Measurements from ENCODE around the gene CACNA2D3.

The CACNA2D3 gene

DNA sequence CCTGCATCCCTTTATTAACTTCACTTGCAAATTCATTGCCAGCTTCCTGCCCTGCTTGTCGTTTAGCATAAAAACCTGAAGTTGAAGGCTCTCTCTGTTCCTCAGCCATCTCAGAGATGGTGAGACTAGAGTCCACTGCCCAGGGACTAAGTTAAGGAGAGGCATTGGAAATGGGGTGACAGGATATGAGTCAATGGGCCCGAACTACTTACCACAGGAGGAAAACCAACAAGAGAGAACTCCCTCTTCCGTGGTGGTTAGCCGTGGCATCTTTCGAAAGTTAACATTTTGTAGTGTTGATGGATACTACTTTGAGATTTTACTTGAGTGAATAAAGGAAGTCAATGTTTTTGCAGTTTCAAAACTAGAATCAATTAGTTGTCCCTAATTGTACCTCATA is 740.2 kb downstream of the CACNA2D3 start:
- Histone ChIP-seq H3K27ac (ENCODE audit: low read length) (no peak overlapping the region), H3K4me3 (ENCODE audit: low read length) (no peak overlapping the region), H3K4me2 (ENCODE audit: low read depth, low read length) (no peak overlapping the region), H3K27me3 (replicated peaks; ENCODE audit: insufficient read depth, low read length) (no peaks in the 10 kb centered on the region), H3K4me1 (ENCODE audit: low read length) (no peaks in the 10 kb centered on the region), H3K9ac (ENCODE audit: low read length) (no peak overlapping the region), H3K9me3 (replicated peaks; ENCODE audit: insufficient read depth, low read length) (no peaks in the 10 kb centered on the region), H4K20me1 (ENCODE audit: insufficient read depth, low read length) (no peaks in the 10 kb centered on the region), H3K79me2 (ENCODE audit: low read length) (no peaks in the 10 kb centered on the region), H3F3A (ENCODE audit: insufficient read depth, low read length) (no peaks in the 10 kb centered on the region), H2AFZ (ENCODE audit: low read length) (no peak overlapping the region), H3K36me3 (replicated peaks; ENCODE audit: insufficient read depth, low read length) (no peaks in the 10 kb centered on the region), H3K9me2 (replicated peaks; ENCODE audit: insufficient read depth, low read length) (no peaks in the 10 kb centered on the region)
- TF ChIP-seq EZH2phosphoT487 (IDR thresholded peaks at IDR 0.05; ENCODE audit: low read length) (no peak), CTCF (IDR thresholded peaks at IDR 0.05; ENCODE audit: low read length) (no peak), EZH2 (optimal IDR thresholded peaks at IDR 0.05; ENCODE audit: low read depth, low read length) (no peak)
- no peak for DNase-seq

DNA sequence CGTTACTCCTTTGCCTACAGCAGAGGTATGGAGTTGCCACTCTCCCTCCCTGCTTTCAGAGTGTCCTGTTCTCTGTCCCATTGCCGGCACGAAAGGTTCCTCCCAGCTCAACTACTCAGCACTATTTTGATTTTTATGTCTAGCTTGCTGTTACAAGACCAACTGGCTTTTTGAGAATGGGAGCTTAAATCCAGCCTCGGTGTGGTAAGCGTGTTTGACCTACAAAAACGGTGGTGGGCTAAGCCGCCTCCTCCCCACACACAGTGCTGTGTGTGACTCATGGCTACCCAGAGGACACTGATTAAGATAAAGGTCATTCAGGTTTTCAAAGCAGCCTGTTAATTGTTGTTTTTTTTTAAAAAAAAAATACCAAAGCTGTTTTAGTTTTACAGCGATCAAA is 741.0 kb downstream of the CACNA2D3 start:
- no peak for TF ChIP-seq EZH2 (optimal IDR thresholded peaks at IDR 0.05; ENCODE audit: low read depth, low read length)
- no peak for TF ChIP-seq CTCF (IDR thresholded peaks at IDR 0.05; ENCODE audit: low read length)
- TF ChIP-seq EZH2phosphoT487 (IDR thresholded peaks at IDR 0.05; ENCODE audit: low read length) = no peak
- no peaks in the 10 kb centered on the region for H3K9me2 ChIP-seq (replicated peaks; ENCODE audit: insufficient read depth, low read length)
- no peaks in the 10 kb centered on the region for H3K36me3 ChIP-seq (replicated peaks; ENCODE audit: insufficient read depth, low read length)
- no peaks in the 10 kb centered on the region for H3K9me3 ChIP-seq (replicated peaks; ENCODE audit: insufficient read depth, low read length)
- H2AFZ ChIP-seq (ENCODE audit: low read length) = no peak overlapping the region
- H3K79me2 ChIP-seq (ENCODE audit: low read length) = no peaks in the 10 kb centered on the region
- no peak for DNase-seq
- no peak overlapping the region for H3K4me2 ChIP-seq (ENCODE audit: low read depth, low read length)
- no peaks in the 10 kb centered on the region for H3K4me1 ChIP-seq (ENCODE audit: low read length)
- H3K27ac ChIP-seq (ENCODE audit: low read length) = no peak overlapping the region
- H3K27me3 ChIP-seq (replicated peaks; ENCODE audit: insufficient read depth, low read length) = no peaks in the 10 kb centered on the region
- H3K4me3 ChIP-seq (ENCODE audit: low read length) = no peak overlapping the region
- H3F3A ChIP-seq (ENCODE audit: insufficient read depth, low read length) = no peaks in the 10 kb centered on the region
- no peak overlapping the region for H3K9ac ChIP-seq (ENCODE audit: low read length)
- no peaks in the 10 kb centered on the region for H4K20me1 ChIP-seq (ENCODE audit: insufficient read depth, low read length)

DNA sequence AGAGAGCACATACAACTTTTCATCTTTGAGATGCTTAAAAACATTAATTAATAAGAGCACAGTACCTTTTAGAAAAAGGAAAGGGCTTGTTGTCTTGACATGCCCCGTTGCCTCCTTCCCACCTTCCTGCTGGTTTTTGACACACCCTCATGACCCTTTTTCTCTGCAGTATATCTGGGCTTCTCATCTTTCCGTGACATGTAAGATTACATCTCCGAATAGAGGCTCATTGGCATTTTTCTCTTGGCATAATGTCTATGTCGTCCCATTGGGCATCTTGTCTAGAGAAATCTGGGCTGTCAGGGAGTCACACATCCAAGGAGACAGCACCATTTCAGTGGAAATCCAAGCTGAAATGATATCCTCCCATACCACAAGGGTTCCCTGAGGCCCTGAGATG is 741.4 kb downstream of the CACNA2D3 start:
- no peak overlapping the region for H3K9ac ChIP-seq (ENCODE audit: low read length)
- no peaks in the 10 kb centered on the region for H3K79me2 ChIP-seq (ENCODE audit: low read length)
- no peaks in the 10 kb centered on the region for H3K9me2 ChIP-seq (replicated peaks; ENCODE audit: insufficient read depth, low read length)
- H3K4me1 ChIP-seq (ENCODE audit: low read length) = no peaks in the 10 kb centered on the region
- DNase-seq = no peak
- TF ChIP-seq EZH2phosphoT487 (IDR thresholded peaks at IDR 0.05; ENCODE audit: low read length) = no peak
- TF ChIP-seq EZH2 (optimal IDR thresholded peaks at IDR 0.05; ENCODE audit: low read depth, low read length) = no peak
- no peak for TF ChIP-seq CTCF (IDR thresholded peaks at IDR 0.05; ENCODE audit: low read length)
- H3K27me3 ChIP-seq (replicated peaks; ENCODE audit: insufficient read depth, low read length) = no peaks in the 10 kb centered on the region
- no peaks in the 10 kb centered on the region for H3F3A ChIP-seq (ENCODE audit: insufficient read depth, low read length)
- H3K4me3 ChIP-seq (ENCODE audit: low read length) = no peak overlapping the region
- no peak overlapping the region for H2AFZ ChIP-seq (ENCODE audit: low read length)
- no peaks in the 10 kb centered on the region for H3K9me3 ChIP-seq (replicated peaks; ENCODE audit: insufficient read depth, low read length)
- no peak overlapping the region for H3K27ac ChIP-seq (ENCODE audit: low read length)
- no peaks in the 10 kb centered on the region for H4K20me1 ChIP-seq (ENCODE audit: insufficient read depth, low read length)
- H3K4me2 ChIP-seq (ENCODE audit: low read depth, low read length) = no peak overlapping the region
- no peaks in the 10 kb centered on the region for H3K36me3 ChIP-seq (replicated peaks; ENCODE audit: insufficient read depth, low read length)
